ENCODE results near the gene FALEC.
"Not testable (repeated sequence)": the region's sequence is repeated elsewhere in the genome, so short reads cannot be mapped to it uniquely, and the experiment has no call there.

The FALEC gene

DNA sequence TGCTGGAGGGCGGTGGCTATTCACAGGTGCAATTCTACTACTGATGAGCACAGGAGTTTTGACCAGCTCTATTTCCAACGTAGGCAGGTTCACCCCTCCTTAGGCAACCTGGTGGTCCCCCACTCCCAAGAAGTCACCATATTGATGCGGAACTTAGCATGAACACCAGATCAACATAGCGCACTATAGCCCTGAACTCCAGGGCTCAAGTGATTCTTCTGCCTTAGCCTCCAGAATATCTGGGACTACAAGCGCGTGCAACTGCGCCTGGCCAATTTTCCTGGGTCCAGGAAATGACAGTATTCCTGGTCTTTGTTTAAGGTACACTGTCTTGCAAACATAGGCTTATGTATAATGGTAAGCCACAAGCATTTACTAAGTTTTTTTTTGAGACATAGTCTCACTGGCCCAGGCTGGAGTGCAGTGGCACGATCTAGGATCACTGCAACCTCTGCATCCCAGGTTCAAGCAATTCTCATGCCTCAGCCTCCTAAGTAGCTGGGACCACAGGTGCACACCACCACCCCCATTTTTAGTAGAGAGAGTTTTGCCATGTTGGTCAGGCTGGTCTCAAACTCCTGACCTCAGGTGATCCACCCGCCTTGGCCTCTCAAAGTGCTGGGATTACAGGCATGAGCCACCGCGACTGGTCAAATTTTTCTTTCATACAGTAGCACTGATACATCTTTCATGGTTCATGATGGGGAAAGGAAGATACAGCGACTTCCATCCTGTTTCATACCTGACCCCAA, 51.2 kb downstream of the FALEC start:
- DNase-seq = peak in 1 of 10 donors; percentile 55
- intact Hi-C loops (cut with DNase I) = no loop called here

- DNase-seq = peak in 1 of 10 donors; percentile 32
These were observed 51.8 kb downstream of the FALEC start for GRCh38 chr1:150567341-150567716.

DNA sequence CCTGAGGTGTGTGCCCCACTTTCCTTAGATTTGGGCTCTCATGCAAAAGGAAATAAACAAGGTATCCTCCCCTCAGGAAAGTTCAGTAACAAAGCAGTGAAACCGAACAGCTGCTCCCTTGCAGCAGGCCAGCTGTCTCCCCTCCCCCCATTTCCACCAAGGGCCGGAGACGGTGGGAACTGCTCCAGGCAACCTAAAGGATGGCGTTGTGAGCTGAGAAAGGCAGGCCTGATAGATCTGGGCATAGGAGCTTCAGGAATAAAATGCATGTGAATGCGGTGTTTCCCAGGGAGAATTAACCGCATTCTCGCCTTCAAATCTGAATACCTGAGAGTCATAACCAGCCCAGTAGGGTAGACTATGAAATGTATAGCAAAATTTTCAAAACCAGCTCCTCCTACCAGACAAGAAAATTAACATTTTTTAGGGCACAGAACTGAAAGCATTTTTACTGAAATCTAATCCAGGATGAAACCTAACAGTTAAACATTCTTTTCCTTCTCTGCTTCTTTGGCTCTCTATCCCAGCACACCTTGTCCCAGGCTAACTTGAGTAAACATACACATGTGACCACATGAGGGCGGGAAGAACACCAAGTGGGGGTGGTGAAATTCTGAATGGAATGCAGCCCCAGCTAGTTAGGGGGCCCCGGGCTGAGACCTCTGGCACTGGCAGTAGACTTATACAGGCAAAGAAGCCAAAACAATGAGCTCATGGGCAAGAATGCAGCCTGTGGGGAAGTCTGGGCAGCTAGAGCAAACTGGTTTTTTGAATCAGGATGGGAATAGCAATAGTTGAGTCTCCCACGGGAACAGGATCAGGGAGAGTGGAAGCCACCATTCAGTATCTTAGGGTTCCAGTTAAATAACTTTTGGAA, 52.4 kb downstream of the FALEC start:
- DNase-seq = peak in 4 of 10 donors; percentile 25 to 85 (median 46)
- intact Hi-C loops (cut with DNase I) = no loop called here

More at GRCh38 chr1:150567341-150567716, 51.8 kb downstream of the FALEC start:
- intact Hi-C loops (cut with DNase I) = no loop called here

- intact Hi-C loops (cut with DNase I) = no loop called here
- DNase-seq = no peak
These were observed 53.0 kb downstream of the FALEC start for GRCh38 chr1:150568594-150568966.

- DNase-seq = no peak
- intact Hi-C loops (cut with DNase I) = no loop called here
These were observed 57.5 kb downstream of the FALEC start for GRCh38 chr1:150572918-150573647.

DNA sequence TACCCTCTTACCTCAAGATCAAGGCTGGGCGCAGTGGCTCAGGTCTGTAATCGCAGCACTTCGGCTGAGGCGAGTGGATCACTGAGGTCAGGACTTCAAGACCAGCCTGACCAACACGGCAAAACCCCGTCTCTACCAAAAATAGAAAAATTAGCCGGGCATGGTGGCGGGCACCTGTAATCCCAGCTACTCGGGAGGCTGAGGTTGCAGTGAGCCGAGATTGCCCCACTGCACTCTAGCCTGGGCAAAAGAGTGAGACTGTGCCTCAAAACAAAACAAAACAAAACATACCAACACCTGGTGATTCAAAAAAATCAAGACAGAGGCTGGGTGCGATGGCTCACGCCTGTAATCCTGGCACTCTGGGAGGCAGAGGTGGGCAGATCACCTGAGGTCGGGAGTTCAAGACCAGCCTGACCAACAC, 58.1 kb downstream of the FALEC start:
- DNase-seq = peak in 1 of 10 donors; percentile 34
- intact Hi-C loops (cut with DNase I) = not testable (repeated sequence)

- DNase-seq = no peak
- intact Hi-C loops (cut with DNase I) = no loop called here
These were observed 58.9 kb downstream of the FALEC start for GRCh38 chr1:150574260-150575071.

- no peak for DNase-seq
- intact Hi-C loops (cut with DNase I) = no loop called here
These were observed 59.5 kb downstream of the FALEC start for GRCh38 chr1:150575072-150575489.

- intact Hi-C loops (cut with DNase I) = no loop called here
- DNase-seq = no peak
These were observed 60.2 kb downstream of the FALEC start for GRCh38 chr1:150575518-150576366.

- intact Hi-C loops (cut with DNase I) = no loop called here
- no peak for DNase-seq
These were observed 60.8 kb downstream of the FALEC start for GRCh38 chr1:150576367-150576711.

DNA sequence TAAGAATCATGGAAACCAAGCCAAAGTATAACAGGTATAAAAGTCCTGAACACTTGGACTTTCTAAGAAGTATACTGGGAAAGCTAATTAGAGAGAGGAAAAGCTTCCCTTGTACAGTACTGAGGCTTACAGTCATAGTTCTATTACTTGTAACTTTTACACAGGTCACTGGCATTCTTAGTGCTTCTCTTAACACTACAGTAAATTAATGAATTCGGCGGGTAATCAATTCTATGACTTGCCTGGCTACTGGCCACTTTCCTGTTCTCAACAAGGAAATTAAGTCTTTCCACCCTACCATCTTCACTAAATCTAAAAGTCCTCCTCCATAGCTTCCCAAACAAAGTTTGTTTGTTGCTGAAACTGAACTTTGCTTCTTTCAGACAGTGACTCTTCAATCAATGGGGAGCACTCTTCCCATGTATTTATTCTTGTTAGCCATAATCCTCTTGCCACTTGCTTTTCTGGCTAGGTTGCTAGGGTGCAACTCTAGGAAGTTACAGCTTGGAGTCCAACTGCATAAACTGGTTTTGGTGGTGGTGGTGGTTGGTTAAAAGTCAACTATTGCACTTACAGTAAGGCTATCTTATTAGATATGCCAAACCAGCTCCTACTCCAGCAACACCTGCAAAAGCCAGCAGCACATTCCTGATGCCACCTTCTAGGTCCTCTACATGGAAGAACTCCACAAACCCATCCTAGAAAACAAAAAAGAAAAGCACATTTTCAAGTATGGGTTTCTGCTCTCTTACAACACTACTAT, 61.4 kb downstream of the FALEC start:
- no peak for DNase-seq
- intact Hi-C loops (cut with DNase I) = no loop called here

GRCh38 chr1:150577557-150578271, 62.2 kb downstream of the FALEC start:
- intact Hi-C loops (cut with DNase I) = loop anchor here (2.0 kb wide), 1 partner anchor 51 kb away; the partner anchor contains the start of gene ENSA

GRCh38 chr1:150578272-150579109, 62.9 kb downstream of the FALEC start:
- intact Hi-C loops (cut with DNase I) = loop anchor here (2.0 kb wide), 1 partner anchor 50 kb away; the partner anchor contains the start of gene ENSA
- DNase-seq = peak in 5 of 10 donors; percentile 23 to 89 (median 37)

More at GRCh38 chr1:150577557-150578271, 62.2 kb downstream of the FALEC start:
- no peak for DNase-seq

DNA sequence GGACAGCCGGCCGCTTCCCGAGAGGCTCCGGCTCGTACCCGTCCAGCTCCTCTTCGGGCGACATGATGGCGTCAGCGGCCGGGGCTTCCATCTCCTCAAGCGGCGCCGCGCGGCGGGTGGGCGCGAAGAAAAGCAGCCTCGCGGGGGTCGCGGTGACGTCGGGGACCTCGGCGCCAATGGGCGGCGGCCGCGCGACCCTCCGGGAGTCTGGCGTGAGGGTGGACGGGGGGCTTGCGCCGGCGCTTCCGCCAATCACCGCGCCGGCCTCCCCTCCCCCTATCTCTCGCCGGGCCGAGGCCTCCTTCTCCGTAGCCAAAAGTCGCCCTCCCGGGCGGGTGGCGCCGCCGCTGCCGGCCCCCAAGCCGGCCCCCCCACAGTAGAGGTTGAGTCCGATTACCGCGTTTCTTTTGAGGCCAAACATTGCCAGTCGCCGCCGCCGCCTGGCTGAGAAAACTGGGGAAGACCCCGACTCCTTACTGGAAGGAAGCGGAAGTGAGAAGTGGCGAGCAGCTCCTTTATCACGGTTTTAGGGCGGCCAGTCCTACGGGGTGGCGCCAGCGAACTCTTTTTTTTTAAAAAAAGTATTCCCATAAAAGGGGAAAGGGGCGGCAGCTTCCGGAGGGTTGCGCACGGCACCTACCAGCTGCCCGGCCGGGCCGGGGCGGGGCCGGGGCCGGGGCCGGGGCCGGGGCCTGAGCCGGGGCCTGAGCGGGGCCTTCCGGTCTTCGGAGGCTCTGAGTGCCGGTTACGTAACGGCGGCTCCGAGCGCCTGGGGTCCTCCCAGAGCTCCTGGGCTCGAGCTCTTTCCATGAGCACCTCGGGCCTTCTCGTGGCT, 63.8 kb downstream of the FALEC start, which contains the start of gene MCL1:
MCL1 (minus strand) TSS at position 501 of the 835 bp plus-strand sequence; CDS start at position 421, 80 bp downstream.
- intact Hi-C loops (cut with DNase I) = loop anchor here (2.0 kb wide), 1 partner anchor 49 kb away; the partner anchor contains the start of gene ENSA
- peak; percentile 80 to 98 (median 86) for DNase-seq

- intact Hi-C loops (cut with DNase I) = loop anchor here (2.0 kb wide), 1 partner anchor 49 kb away; the partner anchor contains the start of gene ENSA
- peak in 1 of 10 donors; percentile 41 for DNase-seq
These were observed 64.5 kb downstream of the FALEC start for GRCh38 chr1:150579945-150580642.

Data from posterior cingulate gyrus (tissue), 11 donors.